Mesenchymal stem cell (in vitro differentiated cells and primary cell): ENCODE measurements around the gene ATP6V0E1.

Experiments used
- DNase-seq: peaks from one replicate; pipeline ENCODE4 v3.0.0-alpha.2; 2013
- H2AFZ ChIP-seq: one replicate; pipeline ENCODE4 v1.6.1; 2013; ENCODE audit warnings: low read depth, mild to moderate bottlenecking, control low read depth, inconsistent platforms, low read length, moderate library complexity
- H2AK5ac ChIP-seq: 2 replicates; pipeline ENCODE4 v1.6.1; 2013; ENCODE audit warnings: low read length, moderate library complexity, mild to moderate bottlenecking, inconsistent platforms; ENCODE audit not compliant: severe bottlenecking
- H2BK120ac ChIP-seq: one replicate; pipeline ENCODE4 v1.6.1; 2013; ENCODE audit warnings: low read depth, mild to moderate bottlenecking, inconsistent platforms, low read length, moderate library complexity
- H2BK12ac ChIP-seq, 2 experiments: one replicate each; pipeline ENCODE4 v1.6.1; 2013; ENCODE audit warnings: inconsistent platforms in 2 of 2, low read length in 2 of 2, mild to moderate bottlenecking in 2 of 2, moderate library complexity in 2 of 2, control low read depth in 1 of 2
- H2BK15ac ChIP-seq: one replicate; pipeline ENCODE4 v1.6.1; 2013; ENCODE audit warnings: mild to moderate bottlenecking, low read depth, inconsistent platforms; ENCODE audit not compliant: poor library complexity, severe bottlenecking
- H2BK5ac ChIP-seq: 2 replicates; pipeline ENCODE4 v1.6.1; 2013; ENCODE audit warnings: low read depth, mild to moderate bottlenecking, low read length, control low read depth, inconsistent platforms; ENCODE audit not compliant: poor library complexity, severe bottlenecking
- H3K14ac ChIP-seq, 2 experiments: one replicate each; pipeline ENCODE4 v1.6.1; 2013; ENCODE audit warnings: inconsistent platforms in 2 of 2, low read length in 2 of 2, control low read depth in 1 of 2, mild to moderate bottlenecking in 1 of 2, moderate library complexity in 1 of 2
- H3K18ac ChIP-seq, 2 experiments: one replicate each; pipeline ENCODE4 v1.6.1; 2013; ENCODE audit warnings: inconsistent platforms in 2 of 2, low read length in 2 of 2, control low read depth in 1 of 2, low read depth in 1 of 2, mild to moderate bottlenecking in 1 of 2
- H3K23ac ChIP-seq, 2 experiments: one replicate each; pipeline ENCODE4 v1.6.1; 2013; ENCODE audit warnings: inconsistent platforms in 2 of 2, low read length in 2 of 2, mild to moderate bottlenecking in 2 of 2, moderate library complexity in 2 of 2, control low read depth in 1 of 2
- H3K27ac ChIP-seq: 2 replicates; pipeline ENCODE4 v1.5.1; 2013; ENCODE audit warnings: mild to moderate bottlenecking, moderate library complexity, low read length, control low read depth, inconsistent platforms; ENCODE audit not compliant: poor library complexity, severe bottlenecking
- H3K27me3 ChIP-seq, 2 experiments: 2 replicates each; pipeline versions ENCODE4 v1.6.1 to v1.7.0; 2013; ENCODE audit warnings: low read length in 2 of 2, mild to moderate bottlenecking in 2 of 2, moderate library complexity in 2 of 2, control low read depth in 1 of 2, inconsistent platforms in 1 of 2; ENCODE audit not compliant: control insufficient read depth in 1 of 2, insufficient read depth in 1 of 2
- H3K36me3 ChIP-seq, 2 experiments: 2 replicates each; pipeline versions ENCODE4 v1.6.1 to v1.7.0; 2013; ENCODE audit warnings: low read length in 2 of 2, control low read depth in 1 of 2, inconsistent platforms in 1 of 2, low read depth in 1 of 2, mild to moderate bottlenecking in 1 of 2; ENCODE audit not compliant: insufficient read depth in 2 of 2, control insufficient read depth in 1 of 2
- H3K4ac ChIP-seq, 2 experiments: one replicate each; pipeline ENCODE4 v1.6.1; 2013; ENCODE audit warnings: inconsistent platforms in 2 of 2, low read length in 2 of 2, mild to moderate bottlenecking in 2 of 2, moderate library complexity in 2 of 2, control low read depth in 1 of 2, low read depth in 1 of 2
- H3K4me1 ChIP-seq: 2 replicates; pipeline ENCODE4 v1.6.1; 2013; ENCODE audit warnings: low read depth, low read length, control low read depth; ENCODE audit not compliant: control insufficient read depth, insufficient read depth
- H3K4me2 ChIP-seq: 2 replicates; pipeline ENCODE4 v1.6.1; 2013; ENCODE audit warnings: low read length, mild to moderate bottlenecking, inconsistent platforms; ENCODE audit not compliant: poor library complexity, severe bottlenecking
- H3K4me3 ChIP-seq, 2 experiments: 2 replicates each; pipeline versions ENCODE4 v1.5.1 to v1.7.0; 2013; ENCODE audit warnings: low read length in 2 of 2, mild to moderate bottlenecking in 2 of 2, control low read depth in 1 of 2, low read depth in 1 of 2; ENCODE audit not compliant: insufficient read depth in 1 of 2
- H3K79me1 ChIP-seq: replicated peaks from 2 replicates; pipeline ENCODE4 v1.6.1; 2013; ENCODE audit warnings: mild to moderate bottlenecking, control low read depth, low read length, inconsistent platforms; ENCODE audit not compliant: poor library complexity, severe bottlenecking
- H3K9ac ChIP-seq: 2 replicates; pipeline ENCODE4 v1.7.0; 2013; ENCODE audit warnings: mild to moderate bottlenecking, low read length, moderate library complexity
- H3K9me3 ChIP-seq: 2 replicates; pipeline ENCODE4 v1.7.0; 2013; ENCODE audit warnings: mild to moderate bottlenecking, low read length; ENCODE audit not compliant: control insufficient read depth
- H4K8ac ChIP-seq: one replicate; pipeline ENCODE4 v1.6.1; 2013; ENCODE audit warnings: inconsistent platforms, mild to moderate bottlenecking, low read length, moderate library complexity
- H4K91ac ChIP-seq: one replicate; pipeline ENCODE4 v1.6.1; 2013; ENCODE audit warnings: mild to moderate bottlenecking, low read length, inconsistent platforms
- WGBS: methylation state at CpG from one replicate; pipeline ENCODE4 v1.1.7; 2013; ENCODE audit warnings: mixed read lengths; 5-methylcytosine and 5-hydroxymethylcytosine counted together

The ATP6V0E1 gene

GRCh38 chr5:172981931-172982330, 1.6 kb upstream of the ATP6V0E1 start:
- Histone ChIP-seq H2BK12ac (no peak overlapping the region), H3K18ac (no peak overlapping the region), H3K27ac (no peak overlapping the region), H3K4me1 (peaks cover 2% of the 10 kb centered on the region), H4K8ac (no peak overlapping the region), H3K79me1 (no peaks in the 10 kb centered on the region), H2BK120ac (no peak overlapping the region), H2AFZ (no peak overlapping the region), H4K91ac (no peak overlapping the region), H2BK15ac (peak overlapping the region; percentile 77), H3K27me3 (peaks cover 0 to 4% of the 10 kb centered on the region in 2 experiments), H3K36me3 (peaks cover 5 to 12% of the 10 kb centered on the region in 2 experiments), H3K9ac (no peak overlapping the region), H3K23ac (no peak overlapping the region), H3K4ac (no peak overlapping the region), H2AK5ac (no peak overlapping the region), H3K14ac (no peak overlapping the region), H2BK5ac (no peak overlapping the region), H3K4me3 (no peak overlapping the region), H3K9me3 (no peaks in the 10 kb centered on the region), H3K4me2 (no peak overlapping the region)
- DNase-seq = no peak
- 95% methylated on average over 7 of the region's 7 CpGs for WGBS

GRCh38 chr5:172984244-172984953, 828 bp downstream of the ATP6V0E1 start:
- Histone ChIP-seq H3K79me1 (peaks cover 12% of the 10 kb centered on the region), H4K91ac (no peak overlapping the region), H3K4me1 (peaks cover 5% of the 10 kb centered on the region), H2BK120ac (no peak overlapping the region), H3K23ac (no peak overlapping the region), H3K27me3 (no peaks in the 10 kb centered on the region), H2BK5ac (no peak overlapping the region), H3K9me3 (no peaks in the 10 kb centered on the region), H3K27ac (peak overlapping the region; percentile 74), H4K8ac (no peak overlapping the region), H2BK12ac (no peak overlapping the region), H3K4me2 (peak overlapping the region; percentile 74), H2BK15ac (peak overlapping the region; percentile 87), H3K4me3 (peak overlapping the region; percentile 80 to 90), H3K14ac (peak overlapping the region in 1 of 2 experiments; percentile 99), H3K9ac (peak overlapping the region; percentile 99), H3K4ac (peak overlapping the region; percentile 61 to 98), H2AK5ac (no peak overlapping the region), H3K36me3 (peaks cover 13 to 34% of the 10 kb centered on the region in 2 experiments), H2AFZ (peak overlapping the region; percentile 74), H3K18ac (peak overlapping the region; percentile 78 to 97)
- WGBS = 5% methylated on average over 15 of the region's 15 CpGs
- DNase-seq = peak; percentile 94

GRCh38 chr5:172985596-172985995, 2.0 kb downstream of the ATP6V0E1 start:
- Histone ChIP-seq H2BK5ac (no peak overlapping the region), H3K4ac (no peak overlapping the region), H2AK5ac (no peak overlapping the region), H3K23ac (no peak overlapping the region), H3K14ac (no peak overlapping the region), H3K36me3 (peaks cover 16 to 37% of the 10 kb centered on the region in 2 experiments), H4K91ac (no peak overlapping the region), H2BK12ac (no peak overlapping the region), H2BK120ac (no peak overlapping the region), H3K9ac (peak overlapping the region; percentile 41), H2AFZ (no peak overlapping the region), H3K18ac (no peak overlapping the region), H4K8ac (no peak overlapping the region), H3K4me3 (peak overlapping the region in 1 of 2 experiments; percentile 90), H3K27me3 (no peaks in the 10 kb centered on the region), H3K9me3 (no peaks in the 10 kb centered on the region), H3K79me1 (peaks cover 15% of the 10 kb centered on the region), H3K4me2 (no peak overlapping the region), H3K27ac (no peak overlapping the region), H2BK15ac (no peak overlapping the region), H3K4me1 (peaks cover 3% of the 10 kb centered on the region)
- DNase-seq = no peak

GRCh38 chr5:172988276-172988675, 4.7 kb downstream of the ATP6V0E1 start:
- Histone ChIP-seq H4K91ac (no peak overlapping the region), H3K23ac (no peak overlapping the region), H3K4me1 (peaks cover 2% of the 10 kb centered on the region), H3K4me3 (no peak overlapping the region), H3K27me3 (no peaks in the 10 kb centered on the region), H2BK15ac (no peak overlapping the region), H3K9ac (peak overlapping the region; percentile 15), H3K4ac (no peak overlapping the region), H3K9me3 (no peaks in the 10 kb centered on the region), H2AK5ac (no peak overlapping the region), H3K36me3 (peaks cover 23 to 57% of the 10 kb centered on the region in 2 experiments), H2AFZ (no peak overlapping the region), H2BK12ac (no peak overlapping the region), H4K8ac (no peak overlapping the region), H2BK120ac (no peak overlapping the region), H2BK5ac (no peak overlapping the region), H3K14ac (no peak overlapping the region), H3K27ac (no peak overlapping the region), H3K79me1 (peaks cover 22% of the 10 kb centered on the region), H3K18ac (no peak overlapping the region), H3K4me2 (no peak overlapping the region)
- WGBS = 100% methylated on average over 2 of the region's 3 CpGs
- no peak for DNase-seq
